HUES64 (cell line): Measurements from ENCODE around the gene MAS1L. TPM values are rescaled to one million over a fixed set of nuclear protein-coding genes. Genes with fewer than 3 reads are reported as not detected.

Source experiments
- H3K27ac ChIP-seq: 2 replicates; pipeline ENCODE4 v1.7.0; 2013; ENCODE audit warnings: low read depth, low read length, inconsistent platforms
- H3K27me3 ChIP-seq: 2 replicates; pipeline ENCODE4 v1.6.1; 2013; ENCODE audit warnings: mild to moderate bottlenecking, low read length; ENCODE audit not compliant: insufficient read depth
- H3K36me3 ChIP-seq: 2 replicates; pipeline ENCODE4 v1.6.1; 2013; ENCODE audit warnings: mild to moderate bottlenecking, low read length; ENCODE audit not compliant: insufficient read depth
- H3K4me1 ChIP-seq: 2 replicates; pipeline ENCODE4 v1.6.1; 2013; ENCODE audit warnings: mild to moderate bottlenecking, low read length, moderate library complexity; ENCODE audit not compliant: insufficient read depth
- H3K4me3 ChIP-seq: 2 replicates; pipeline ENCODE4 v1.5.1; 2013; ENCODE audit warnings: mild to moderate bottlenecking, low read length, moderate library complexity
- H3K9ac ChIP-seq: 2 replicates; pipeline ENCODE4 v1.6.1; 2013; ENCODE audit warnings: mild to moderate bottlenecking, low read depth, low read length
- H3K9me3 ChIP-seq: 2 replicates; pipeline ENCODE4 v1.6.1; 2013; ENCODE audit warnings: low read depth, low read length; ENCODE audit not compliant: insufficient read depth
- WGBS: fragments of 150-250, 120-280 bp; methylation state at CpG from one replicate; pipeline ENCODE4 v1.1.7; 2013; ENCODE audit warnings: missing lambda C conversion rate; 5-methylcytosine and 5-hydroxymethylcytosine counted together
- polyA plus RNA-seq, 2 experiments: library from polyadenylated mRNA; stranded (reverse); fragments of 50-300 nt; gene quantifications; one replicate each; pipeline ENCODE4 v1.2.3, GENCODE V29; 2013

The MAS1L gene, protein sequence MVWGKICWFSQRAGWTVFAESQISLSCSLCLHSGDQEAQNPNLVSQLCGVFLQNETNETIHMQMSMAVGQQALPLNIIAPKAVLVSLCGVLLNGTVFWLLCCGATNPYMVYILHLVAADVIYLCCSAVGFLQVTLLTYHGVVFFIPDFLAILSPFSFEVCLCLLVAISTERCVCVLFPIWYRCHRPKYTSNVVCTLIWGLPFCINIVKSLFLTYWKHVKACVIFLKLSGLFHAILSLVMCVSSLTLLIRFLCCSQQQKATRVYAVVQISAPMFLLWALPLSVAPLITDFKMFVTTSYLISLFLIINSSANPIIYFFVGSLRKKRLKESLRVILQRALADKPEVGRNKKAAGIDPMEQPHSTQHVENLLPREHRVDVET
- polyA plus RNA-seq (2013, experiment 1 of 2): not detected
- not detected for polyA plus RNA-seq (2013, experiment 2 of 2)

DNA sequence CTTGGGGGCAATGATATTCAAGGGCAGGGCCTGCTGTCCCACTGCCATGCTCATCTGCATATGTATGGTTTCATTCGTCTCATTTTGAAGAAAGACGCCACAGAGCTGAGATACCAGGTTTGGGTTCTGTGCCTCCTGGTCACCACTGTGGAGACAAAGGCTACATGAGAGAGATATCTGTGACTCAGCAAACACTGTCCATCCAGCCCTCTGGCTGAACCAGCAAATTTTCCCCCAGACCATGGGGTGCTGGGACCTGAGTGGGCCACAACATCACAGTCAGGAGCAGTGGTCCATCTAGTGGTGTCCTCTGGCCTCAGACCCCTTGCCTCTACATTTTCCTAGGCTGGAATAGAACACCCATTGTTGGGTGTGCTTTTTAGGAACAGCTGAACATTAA lies at the start of gene MAS1L:
TSS of gene MAS1L (minus strand) at position 297 of the 400 bp plus-strand sequence. CDS start at position 243, 54 bp downstream.
- Histone ChIP-seq H3K9me3 (no peaks in the 10 kb centered on the region), H3K27me3 (no peaks in the 10 kb centered on the region), H3K27ac (no peak within 1 kb of the TSS), H3K9ac (no peak within 1 kb of the TSS), H3K36me3 (no peaks in the 10 kb centered on the region), H3K4me1 (no peaks in the 10 kb centered on the region), H3K4me3 (no peak within 1 kb of the TSS)
- 93% methylated on average over 2 of the region's 2 CpGs for WGBS

DNA sequence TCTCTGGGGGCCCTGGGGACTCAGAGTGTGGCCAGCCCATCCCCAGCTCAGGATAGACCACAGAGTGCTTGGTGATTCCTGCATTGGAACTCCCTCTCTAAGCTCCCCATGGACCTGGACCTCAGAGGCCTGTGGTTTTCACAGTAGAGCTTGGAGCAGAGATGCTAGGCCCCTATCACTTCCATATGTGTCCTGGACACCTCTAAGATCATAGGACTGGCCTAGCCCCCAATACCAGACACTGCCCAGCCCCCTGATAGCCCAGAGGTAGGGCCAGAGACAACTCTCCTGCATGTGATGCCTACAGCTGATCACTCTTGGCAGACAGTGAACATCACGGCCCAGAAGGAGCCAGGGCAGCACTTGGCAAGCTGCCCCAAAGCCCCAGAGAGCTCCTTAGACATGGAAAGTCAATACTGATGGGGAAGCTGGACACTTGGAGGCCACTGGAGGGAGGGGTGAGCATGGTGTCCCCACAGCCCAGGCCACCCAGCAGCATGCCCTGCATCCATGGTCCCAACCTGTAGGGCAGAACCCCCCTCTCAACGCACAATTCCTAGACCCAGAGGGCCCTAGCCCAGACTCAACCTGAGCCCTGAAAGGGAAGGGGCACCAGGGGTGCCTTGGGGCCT lies 44.7 kb upstream of the MAS1L start:
- Histone ChIP-seq H3K27ac (no peak overlapping the region), H3K4me3 (no peak overlapping the region), H3K27me3 (no peaks in the 10 kb centered on the region), H3K9ac (no peak overlapping the region), H3K36me3 (no peaks in the 10 kb centered on the region), H3K9me3 (no peaks in the 10 kb centered on the region), H3K4me1 (no peaks in the 10 kb centered on the region)
- WGBS: 65% methylated on average over 2 of the region's 2 CpGs

GRCh38 chr6:29531668-29532067 lies 43.9 kb upstream of the MAS1L start:
- Histone ChIP-seq H3K9me3 (no peaks in the 10 kb centered on the region), H3K36me3 (no peaks in the 10 kb centered on the region), H3K27me3 (no peaks in the 10 kb centered on the region), H3K4me1 (no peaks in the 10 kb centered on the region), H3K9ac (no peak overlapping the region), H3K27ac (no peak overlapping the region), H3K4me3 (no peak overlapping the region)
- WGBS: 69% methylated on average over 3 of the region's 3 CpGs

DNA sequence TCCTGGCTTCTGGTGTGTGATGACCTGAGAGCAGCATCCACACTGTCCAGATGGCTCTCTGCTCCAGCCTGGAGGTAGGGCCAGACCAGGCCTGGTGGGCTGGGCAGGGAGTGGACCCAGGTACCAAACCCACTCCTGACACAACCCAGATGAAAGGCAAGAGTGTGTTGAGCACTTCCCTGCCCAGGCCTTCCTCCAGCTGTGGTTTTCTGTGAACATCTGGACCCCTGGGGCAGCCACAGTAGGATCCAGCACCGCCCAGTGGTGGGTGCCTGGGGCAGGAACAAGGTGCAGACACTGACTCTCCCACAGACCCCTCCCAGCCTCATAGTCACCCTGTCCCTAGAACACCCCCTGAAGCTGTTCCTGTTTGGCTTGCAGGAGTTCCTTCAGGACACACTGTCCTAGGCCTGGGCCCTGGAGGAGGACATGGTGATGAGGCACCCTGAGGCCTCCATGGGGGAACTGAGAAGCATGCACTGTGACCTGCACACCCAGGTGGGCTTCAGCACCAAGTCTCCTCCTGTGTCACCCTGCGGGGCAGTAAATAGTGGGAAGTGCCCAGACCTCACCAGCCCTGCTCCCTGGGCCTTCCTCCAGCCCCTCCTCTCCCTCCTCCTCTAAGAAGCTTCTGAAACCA lies 43.0 kb upstream of the MAS1L start:
- H3K4me3 ChIP-seq: no peak overlapping the region
- no peaks in the 10 kb centered on the region for H3K27me3 ChIP-seq
- H3K4me1 ChIP-seq: no peaks in the 10 kb centered on the region
- H3K9me3 ChIP-seq: no peaks in the 10 kb centered on the region
- WGBS: 96% methylated on average over 2 of the region's 2 CpGs
- H3K27ac ChIP-seq: no peak overlapping the region
- H3K9ac ChIP-seq: no peak overlapping the region
- no peaks in the 10 kb centered on the region for H3K36me3 ChIP-seq

- H3K9me3 ChIP-seq: no peaks in the 10 kb centered on the region
- no peak overlapping the region for H3K4me3 ChIP-seq
- H3K36me3 ChIP-seq: no peaks in the 10 kb centered on the region
- peaks cover 8% of the 10 kb centered on the region for H3K4me1 ChIP-seq
- no peak overlapping the region for H3K9ac ChIP-seq
- WGBS: 96% methylated on average over 3 of the region's 3 CpGs
- no peaks in the 10 kb centered on the region for H3K27me3 ChIP-seq
- no peak overlapping the region for H3K27ac ChIP-seq
These were observed 42.2 kb upstream of the MAS1L start for GRCh38 chr6:29529956-29530355.

DNA sequence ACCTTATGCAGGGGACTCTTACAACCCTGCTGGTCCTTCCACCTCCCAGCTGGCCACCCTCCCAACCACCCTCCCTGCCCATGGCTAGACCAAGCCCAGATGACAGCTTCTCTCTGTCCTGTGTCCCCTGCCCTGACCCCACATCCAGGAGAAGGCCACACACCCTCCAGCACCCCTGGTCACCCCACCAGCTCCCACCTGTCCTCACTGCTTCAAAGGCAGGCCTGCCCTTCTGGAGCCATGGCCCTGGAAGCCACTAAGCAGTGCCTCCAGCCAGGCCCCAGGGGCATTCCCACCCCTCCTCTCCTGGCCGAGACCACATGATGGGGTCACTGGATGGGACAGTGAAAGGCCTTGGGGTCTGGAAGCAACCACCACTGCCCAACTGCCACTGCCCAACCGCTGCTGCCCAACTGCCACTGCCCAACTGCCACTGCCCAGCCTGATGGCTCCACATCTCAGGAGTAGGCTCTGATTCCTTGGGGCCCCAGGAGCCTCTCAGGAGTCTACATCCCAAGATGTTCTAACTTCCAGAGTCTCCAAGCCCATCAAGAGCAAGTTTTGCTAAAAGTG lies 41.3 kb upstream of the MAS1L start:
- H3K9me3 ChIP-seq: peaks cover 5% of the 10 kb centered on the region
- H3K9ac ChIP-seq: no peak overlapping the region
- H3K27ac ChIP-seq: no peak overlapping the region
- H3K4me3 ChIP-seq: no peak overlapping the region
- H3K27me3 ChIP-seq: no peaks in the 10 kb centered on the region
- H3K4me1 ChIP-seq: peaks cover 17% of the 10 kb centered on the region
- no peaks in the 10 kb centered on the region for H3K36me3 ChIP-seq
- 77% methylated on average over 2 of the region's 2 CpGs for WGBS

GRCh38 chr6:29528300-29528931 lies 40.7 kb upstream of the MAS1L start:
- WGBS: 85% methylated on average over 5 of the region's 5 CpGs
- Histone ChIP-seq H3K36me3 (no peaks in the 10 kb centered on the region), H3K27me3 (no peaks in the 10 kb centered on the region), H3K4me1 (peaks cover 17% of the 10 kb centered on the region), H3K9ac (no peak overlapping the region), H3K27ac (no peak overlapping the region), H3K4me3 (no peak overlapping the region), H3K9me3 (peaks cover 12% of the 10 kb centered on the region)

- Histone ChIP-seq H3K9me3 (peaks cover 20% of the 10 kb centered on the region), H3K4me1 (peaks cover 17% of the 10 kb centered on the region), H3K9ac (no peak overlapping the region), H3K27me3 (no peaks in the 10 kb centered on the region), H3K4me3 (no peak overlapping the region), H3K36me3 (no peaks in the 10 kb centered on the region), H3K27ac (no peak overlapping the region)
- 89% methylated on average over 2 of the region's 2 CpGs for WGBS
These were observed 39.8 kb upstream of the MAS1L start for GRCh38 chr6:29527564-29527963.

DNA sequence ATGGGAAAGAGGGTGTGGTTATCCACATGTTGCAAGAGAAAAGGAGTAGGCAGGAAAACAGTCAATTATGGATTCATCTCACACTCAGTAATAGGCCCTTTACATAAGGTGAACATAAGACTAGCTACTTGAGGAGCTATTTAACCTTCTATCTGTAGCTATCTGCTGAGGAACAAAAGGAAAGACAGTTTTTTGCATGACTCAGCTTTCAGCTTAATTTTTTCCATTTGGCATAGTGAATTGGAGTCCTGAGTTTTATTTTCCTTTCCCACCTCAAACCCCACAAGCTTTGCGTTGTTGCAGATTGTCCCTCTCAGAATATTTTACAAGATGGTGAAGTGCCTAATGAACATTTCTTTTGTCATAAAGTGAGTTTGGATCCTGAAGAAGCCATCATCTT lies 39.4 kb upstream of the MAS1L start:
- H3K9me3 ChIP-seq: peaks cover 25% of the 10 kb centered on the region
- no peak overlapping the region for H3K27ac ChIP-seq
- H3K27me3 ChIP-seq: no peaks in the 10 kb centered on the region
- WGBS: no CpG with 5 or more reads among the region's 1 CpG
- peaks cover 17% of the 10 kb centered on the region for H3K4me1 ChIP-seq
- H3K4me3 ChIP-seq: no peak overlapping the region
- no peaks in the 10 kb centered on the region for H3K36me3 ChIP-seq
- H3K9ac ChIP-seq: no peak overlapping the region

DNA sequence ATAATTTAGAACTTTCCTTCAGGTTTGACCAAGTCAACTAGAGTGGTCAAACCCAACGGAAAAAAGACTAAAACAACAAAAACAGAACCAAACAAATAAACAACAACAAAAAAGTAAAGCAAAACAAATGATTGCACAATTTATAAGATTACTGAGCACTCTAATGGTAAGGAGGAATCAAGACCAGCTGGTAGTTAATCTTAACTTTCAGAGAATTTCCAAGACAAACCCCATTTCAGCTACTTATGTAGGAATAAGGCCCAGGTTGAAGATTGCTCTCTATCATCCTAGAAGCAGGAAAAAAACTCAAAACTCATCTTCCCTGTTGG lies 37.5 kb upstream of the MAS1L start:
- 0% methylated on average over 1 of the region's 1 CpG for WGBS
- H3K4me1 ChIP-seq: peaks cover 17% of the 10 kb centered on the region
- no peaks in the 10 kb centered on the region for H3K36me3 ChIP-seq
- H3K27ac ChIP-seq: peak overlapping the region; percentile 9; the same call in 1 of the 2 replicates
- H3K9ac ChIP-seq: no peak overlapping the region
- no peaks in the 10 kb centered on the region for H3K27me3 ChIP-seq
- H3K9me3 ChIP-seq: peaks cover 30% of the 10 kb centered on the region
- H3K4me3 ChIP-seq: no peak overlapping the region
